Hepatocyte (in vitro differentiated cells): ENCODE data around the gene ICAM4. TPM values are rescaled to one million over a fixed set of nuclear protein-coding genes. Genes with fewer than 3 reads are reported as not detected.

Experiments used
- DNase-seq: peaks from one replicate; pipeline ENCODE4 v3.0.0-alpha.2; 2016; ENCODE audit warnings: low spot score
- H2AFZ ChIP-seq: fragments of 200-600 bp; sonication (generic); 2 replicates; pipeline ENCODE4 v1.6.0; 2016; ENCODE audit warnings: antibody characterized with exemption, mild to moderate bottlenecking
- H3K27ac ChIP-seq: fragments of 200-600 bp; sonication (generic); 2 replicates; pipeline ENCODE4 v1.5.1; 2016; ENCODE audit warnings: mild to moderate bottlenecking
- H3K27me3 ChIP-seq: fragments of 200-600 bp; sonication (generic); 2 replicates; pipeline ENCODE4 v1.6.1; 2016
- H3K36me3 ChIP-seq: fragments of 200-600 bp; sonication (generic); replicated peaks from 2 replicates; pipeline ENCODE4 v1.5.1; 2016; ENCODE audit warnings: low read depth; ENCODE audit not compliant: insufficient read depth
- H3K4me1 ChIP-seq: fragments of 200-600 bp; sonication (generic); 2 replicates; pipeline ENCODE4 v1.5.1; 2016; ENCODE audit warnings: mild to moderate bottlenecking, moderate library complexity; ENCODE audit not compliant: insufficient read depth
- H3K4me2 ChIP-seq: fragments of 200-600 bp; sonication (generic); 2 replicates; pipeline ENCODE4 v1.6.0; 2016
- H3K4me3 ChIP-seq: fragments of 200-600 bp; sonication (generic); 2 replicates; pipeline ENCODE4 v1.5.1; 2016; ENCODE audit warnings: mild to moderate bottlenecking
- H3K79me2 ChIP-seq: fragments of 200-600 bp; sonication (generic); 2 replicates; pipeline ENCODE4 v1.6.0; 2017; ENCODE audit warnings: mild to moderate bottlenecking
- H3K9me2 ChIP-seq: fragments of 200-600 bp; sonication (generic); replicated peaks from 2 replicates; pipeline ENCODE4 v1.6.0; 2017; ENCODE audit warnings: mild to moderate bottlenecking; ENCODE audit not compliant: insufficient read depth
- H3K9me3 ChIP-seq: fragments of 200-600 bp; sonication (generic); 2 replicates; pipeline ENCODE4 v1.5.1; 2016; ENCODE audit warnings: low read depth, mild to moderate bottlenecking
- H4K20me1 ChIP-seq: fragments of 200-600 bp; sonication (generic); 2 replicates; pipeline ENCODE4 v1.6.0; 2016; ENCODE audit warnings: mild to moderate bottlenecking; ENCODE audit not compliant: insufficient read depth, poor library complexity, severe bottlenecking
- EZH2 ChIP-seq: fragments of 200-600 bp; sonication (generic); IDR thresholded peaks from 2 replicates; pipeline ENCODE4 v1.6.1; 2016; ENCODE audit warnings: antibody characterized with exemption, mild to moderate bottlenecking, borderline replicate concordance
- EZH2phosphoT487 ChIP-seq: fragments of 200-600 bp; sonication (generic); IDR thresholded peaks from one replicate; pipeline ENCODE4 v1.6.1; 2018; ENCODE audit warnings: antibody characterized with exemption, mild to moderate bottlenecking, low read depth, moderate library complexity; ENCODE audit not compliant: unreplicated experiment, severe bottlenecking
- WGBS: methylation state at CpG from one replicate; pipeline ENCODE4 v1.1.6; 2016; ENCODE audit warnings: low lambda C conversion rate; ENCODE audit errors: missing lambda C conversion rate; 5-methylcytosine and 5-hydroxymethylcytosine counted together
- polyA plus RNA-seq: library from polyadenylated mRNA; unstranded; fragments of >200 nt; fragmentation: Nextera tagmentation; extraction: Ambion mirVana; gene quantifications from 2 replicates; pipeline ENCODE4 v1.2.1, GENCODE V29; 2016
- total RNA-seq: library from RNA; depleted of rRNA; stranded (reverse); fragments of >200 nt; gene quantifications from 2 replicates; pipeline ENCODE4 v1.2.3, GENCODE V29; 2014
- TF ChIP-seq, protein P1 (sequence below): fragments of 200-600 bp; sonication (generic); IDR thresholded peaks from 2 replicates; pipeline ENCODE4 v1.5.1; 2016; ENCODE audit warnings: antibody characterized with exemption, mild to moderate bottlenecking; ENCODE audit not compliant: poor library complexity

ICAM4 gene
- total and polyA plus RNA-seq, 2 experiments from 2014 or later: 1.6 to 4.5 TPM

DNA sequence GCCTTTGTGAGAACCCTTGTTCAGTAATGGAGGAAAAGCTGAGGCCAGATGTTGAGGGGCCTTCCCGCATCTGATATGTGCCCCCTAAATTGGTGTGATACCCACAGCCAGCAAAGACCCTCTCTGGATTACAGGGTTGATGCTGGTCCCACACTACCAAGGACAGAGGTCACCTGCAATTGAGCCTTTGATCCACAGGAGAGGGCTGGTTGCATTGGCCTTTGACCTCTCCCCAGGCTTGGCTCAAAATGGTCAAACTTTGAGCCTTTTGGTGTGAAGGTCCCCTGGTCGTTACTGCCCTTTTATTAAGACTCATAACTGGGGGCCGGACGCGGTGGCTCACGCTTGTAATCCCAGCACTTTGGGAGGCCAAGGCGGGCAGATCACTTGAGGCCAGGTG, 43.1 kb upstream of the ICAM4 start:
- Histone ChIP-seq H3K4me1 (no peaks in the 10 kb centered on the region), H4K20me1 (no peaks in the 10 kb centered on the region), H3K4me3 (no peak overlapping the region), H3K9me2 (no peaks in the 10 kb centered on the region), H3K27ac (no peak overlapping the region), H3K9me3 (no peaks in the 10 kb centered on the region), H3K27me3 (no peaks in the 10 kb centered on the region), H3K79me2 (no peaks in the 10 kb centered on the region), H3K4me2 (no peak overlapping the region), H2AFZ (no peak overlapping the region), H3K36me3 (no peaks in the 10 kb centered on the region)
- TF ChIP-seq, protein P1, sequence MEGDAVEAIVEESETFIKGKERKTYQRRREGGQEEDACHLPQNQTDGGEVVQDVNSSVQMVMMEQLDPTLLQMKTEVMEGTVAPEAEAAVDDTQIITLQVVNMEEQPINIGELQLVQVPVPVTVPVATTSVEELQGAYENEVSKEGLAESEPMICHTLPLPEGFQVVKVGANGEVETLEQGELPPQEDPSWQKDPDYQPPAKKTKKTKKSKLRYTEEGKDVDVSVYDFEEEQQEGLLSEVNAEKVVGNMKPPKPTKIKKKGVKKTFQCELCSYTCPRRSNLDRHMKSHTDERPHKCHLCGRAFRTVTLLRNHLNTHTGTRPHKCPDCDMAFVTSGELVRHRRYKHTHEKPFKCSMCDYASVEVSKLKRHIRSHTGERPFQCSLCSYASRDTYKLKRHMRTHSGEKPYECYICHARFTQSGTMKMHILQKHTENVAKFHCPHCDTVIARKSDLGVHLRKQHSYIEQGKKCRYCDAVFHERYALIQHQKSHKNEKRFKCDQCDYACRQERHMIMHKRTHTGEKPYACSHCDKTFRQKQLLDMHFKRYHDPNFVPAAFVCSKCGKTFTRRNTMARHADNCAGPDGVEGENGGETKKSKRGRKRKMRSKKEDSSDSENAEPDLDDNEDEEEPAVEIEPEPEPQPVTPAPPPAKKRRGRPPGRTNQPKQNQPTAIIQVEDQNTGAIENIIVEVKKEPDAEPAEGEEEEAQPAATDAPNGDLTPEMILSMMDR: no peak
- no peak for TF ChIP-seq EZH2
- no peak for TF ChIP-seq EZH2phosphoT487
- 93% methylated on average over 7 of the region's 7 CpGs for WGBS
- DNase-seq: no peak

DNA sequence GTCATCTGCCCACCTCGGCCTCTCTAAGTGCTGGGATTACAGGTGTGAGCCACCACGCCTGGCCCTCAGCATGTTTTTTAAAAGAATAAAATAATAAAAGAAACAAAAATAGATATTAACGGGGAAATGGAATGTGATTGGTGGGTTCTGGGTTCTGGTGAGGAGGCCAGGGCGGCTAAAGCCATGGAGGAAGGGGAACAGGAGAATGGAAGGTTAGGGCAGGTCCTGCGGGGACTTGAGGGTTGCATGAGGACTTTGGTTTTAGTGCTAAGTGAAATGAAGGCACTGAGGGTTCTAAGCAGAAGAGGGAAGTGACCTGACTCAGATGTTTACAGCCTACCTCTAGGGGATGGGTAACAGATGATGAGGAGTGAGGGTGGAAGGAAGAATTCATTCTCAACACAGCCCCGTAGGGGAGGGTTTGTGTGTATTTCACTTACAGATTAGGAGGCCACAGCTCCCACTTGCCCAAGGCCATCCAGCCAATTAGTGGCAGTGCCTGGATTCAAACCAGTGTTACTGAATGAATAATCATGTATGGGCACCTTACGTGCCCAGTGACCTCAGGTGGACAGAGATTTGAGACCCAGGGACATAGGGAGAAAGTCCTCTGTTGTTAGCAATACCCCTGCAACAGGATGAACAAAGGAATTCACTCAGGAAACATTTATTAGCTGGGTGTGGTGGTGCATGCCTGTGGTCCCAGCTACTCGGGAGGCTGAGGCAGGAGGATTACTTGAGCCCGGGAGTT, 41.4 kb upstream of the ICAM4 start:
- Histone ChIP-seq H2AFZ (no peak overlapping the region), H3K27ac (no peak overlapping the region), H3K36me3 (no peaks in the 10 kb centered on the region), H3K9me2 (no peaks in the 10 kb centered on the region), H3K4me2 (no peak overlapping the region), H3K4me3 (no peak overlapping the region), H3K79me2 (no peaks in the 10 kb centered on the region), H3K4me1 (no peaks in the 10 kb centered on the region), H3K9me3 (no peaks in the 10 kb centered on the region), H3K27me3 (no peaks in the 10 kb centered on the region), H4K20me1 (no peaks in the 10 kb centered on the region)
- WGBS: 81% methylated on average over 9 of the region's 9 CpGs
- no peak for DNase-seq
- no peak for TF ChIP-seq EZH2
- TF ChIP-seq, protein P1: no peak
- TF ChIP-seq EZH2phosphoT487: no peak

DNA sequence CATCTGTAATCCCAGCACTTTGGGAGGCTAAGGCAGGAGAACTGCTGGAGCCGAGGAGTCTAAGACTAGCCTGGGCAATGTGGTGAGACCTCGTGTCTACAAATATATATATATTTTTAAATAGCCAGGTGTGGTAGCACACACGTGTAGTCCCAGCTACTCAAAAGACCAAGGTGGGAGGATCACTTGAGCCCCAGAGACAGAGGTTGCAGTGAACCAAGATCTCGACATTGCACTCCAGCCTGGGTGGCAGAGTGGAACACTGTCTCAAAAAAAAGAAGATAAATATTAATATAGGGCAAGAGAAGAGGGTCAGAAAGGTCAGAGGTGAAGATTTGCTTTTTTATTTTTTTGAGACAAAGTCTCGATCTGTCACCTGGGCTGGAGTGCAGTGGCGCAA, 40.2 kb upstream of the ICAM4 start:
- no peak for DNase-seq
- Histone ChIP-seq H4K20me1 (no peaks in the 10 kb centered on the region), H3K9me3 (no peaks in the 10 kb centered on the region), H3K9me2 (no peaks in the 10 kb centered on the region), H3K4me2 (no peak overlapping the region), H2AFZ (no peak overlapping the region), H3K27ac (no peak overlapping the region), H3K36me3 (no peaks in the 10 kb centered on the region), H3K27me3 (no peaks in the 10 kb centered on the region), H3K4me1 (no peaks in the 10 kb centered on the region), H3K79me2 (peaks cover 3% of the 10 kb centered on the region), H3K4me3 (no peak overlapping the region)
- TF ChIP-seq, protein P1: no peak
- TF ChIP-seq EZH2phosphoT487 (no peak), EZH2 (no peak)
- WGBS: 85% methylated on average over 6 of the region's 6 CpGs
